HT-29 (cell line): ENCODE measurements around the gene TBC1D10A. TPM values are rescaled to one million over a fixed set of nuclear protein-coding genes. Genes with fewer than 3 reads are reported as not detected.

Experiments
- DNase-seq: peaks from one replicate; pipeline ENCODE4 v3.0.0-alpha.2; 2015; ENCODE audit warnings: low spot score
- total RNA-seq: library from RNA; depleted of rRNA; stranded (reverse); fragments of >200 nt; shearing (Covaris generic); gene quantifications from 2 replicates; pipeline ENCODE4 v1.2.3, GENCODE V29; 2014

Gene TBC1D10A
- total RNA-seq, 1 experiment from 2014 or later = 17.4 TPM

- DNase-seq = peak; percentile 34
Measured at GRCh38 chr22:30301995-30302809, 24.5 kb downstream of the TBC1D10A start.

DNA sequence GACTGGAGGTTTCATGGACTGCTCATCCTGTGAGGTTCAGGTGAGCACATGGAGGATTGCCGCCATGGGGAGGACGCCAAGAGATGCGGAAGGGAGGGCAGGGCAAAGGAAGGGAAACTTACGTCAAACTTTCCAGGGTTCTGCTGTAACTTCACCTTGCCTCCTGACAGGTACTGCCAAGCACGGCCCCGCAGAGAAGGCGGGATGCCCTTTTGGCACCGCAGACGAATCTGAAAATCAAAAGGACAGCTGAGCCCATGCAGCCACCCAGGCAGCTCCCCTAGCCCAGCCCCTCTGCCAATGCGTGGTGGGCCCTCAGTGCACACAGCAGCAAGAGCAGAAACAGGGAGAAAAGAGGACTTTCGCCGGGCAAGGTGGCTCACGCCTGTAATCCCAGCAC is 27.4 kb downstream of the TBC1D10A start:
- DNase-seq = no peak

DNA sequence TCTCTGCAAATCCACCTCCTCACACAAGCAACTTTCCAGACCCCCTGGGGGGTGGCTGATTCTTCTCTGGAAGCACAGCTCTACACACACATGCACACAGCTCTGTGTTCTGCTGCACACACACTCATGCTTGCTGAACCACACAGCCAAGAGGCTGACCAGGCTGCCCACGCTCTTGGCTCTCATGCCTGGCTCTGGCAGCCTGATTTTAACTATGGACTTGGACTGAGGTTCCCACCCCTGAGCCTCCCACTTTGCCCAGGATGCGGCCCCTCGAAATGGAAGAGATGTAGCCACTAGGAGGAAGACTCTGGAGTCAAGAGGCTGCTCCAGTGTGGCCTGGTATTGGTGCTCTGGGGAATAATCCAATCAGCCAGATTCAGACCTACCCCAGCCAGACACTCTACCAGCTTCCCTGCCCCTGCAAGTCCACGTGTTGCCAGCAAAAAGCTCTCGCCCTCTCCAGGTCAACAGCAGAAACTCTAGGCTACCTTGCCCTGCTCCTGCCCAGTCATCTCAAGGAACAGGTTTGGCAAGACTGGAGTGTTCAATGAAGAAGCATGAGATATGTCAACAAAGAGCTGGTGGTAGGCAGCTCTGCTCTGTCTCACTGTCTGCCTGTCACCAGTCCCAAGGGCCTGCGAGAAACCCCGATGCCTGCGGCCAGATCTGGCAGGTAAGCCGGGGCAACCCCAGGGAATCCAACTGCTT is 28.6 kb downstream of the TBC1D10A start:
- DNase-seq = peak; percentile 85

DNA sequence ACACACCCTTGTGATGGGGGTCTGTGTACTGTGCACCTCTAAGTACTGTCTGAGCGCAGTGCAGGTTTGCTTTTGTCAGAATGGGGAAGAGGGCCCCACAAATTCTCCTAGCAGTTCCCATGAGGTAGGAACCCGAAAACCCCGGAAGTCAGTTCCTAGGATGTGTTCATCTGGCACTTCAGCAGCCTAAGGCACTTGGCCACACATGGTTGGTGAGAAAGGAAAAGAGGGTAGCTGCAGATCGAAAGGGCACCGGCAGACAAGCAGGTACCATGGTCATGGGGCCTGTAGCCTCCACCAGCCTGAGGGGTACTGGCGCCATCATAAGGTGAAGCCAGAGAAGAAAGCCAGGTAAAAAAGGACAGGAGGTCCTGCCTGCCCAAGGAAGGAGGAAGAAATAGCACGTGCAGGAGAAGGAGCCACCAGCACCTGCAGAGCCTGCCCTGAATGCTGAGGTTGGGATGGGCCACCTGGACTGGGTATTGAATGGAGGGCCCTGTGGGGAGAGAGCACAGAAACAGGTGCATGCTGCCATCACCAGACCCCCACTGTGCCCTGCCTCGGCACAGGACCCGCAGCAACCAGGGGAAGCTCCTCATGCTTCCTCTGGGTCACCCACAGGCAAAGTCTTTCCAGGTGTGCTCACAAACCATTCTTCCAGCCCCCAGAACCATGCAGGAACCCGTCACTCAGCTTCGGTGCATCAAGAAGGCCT is 29.3 kb downstream of the TBC1D10A start:
- no peak for DNase-seq

DNA sequence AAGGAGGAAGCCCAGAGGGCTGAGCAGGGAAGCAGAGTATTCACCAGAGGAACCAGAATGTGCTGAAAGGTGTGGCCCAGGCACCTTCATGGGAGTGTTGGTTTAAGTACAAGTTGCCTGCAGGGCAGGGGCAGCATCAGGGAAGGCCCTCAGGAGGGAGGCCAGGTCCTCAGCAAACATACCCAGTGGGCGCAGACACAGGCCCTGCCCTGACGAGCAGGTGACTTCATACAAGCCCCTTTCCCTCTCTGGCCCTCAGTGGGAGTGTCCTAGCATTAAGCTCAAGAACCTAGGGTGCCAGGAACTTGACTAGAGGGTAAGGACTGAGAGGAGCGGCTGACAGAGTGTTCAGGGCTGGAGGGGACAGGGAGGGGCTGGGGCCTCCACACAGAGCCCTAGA is 29.9 kb downstream of the TBC1D10A start:
- no peak for DNase-seq

DNA sequence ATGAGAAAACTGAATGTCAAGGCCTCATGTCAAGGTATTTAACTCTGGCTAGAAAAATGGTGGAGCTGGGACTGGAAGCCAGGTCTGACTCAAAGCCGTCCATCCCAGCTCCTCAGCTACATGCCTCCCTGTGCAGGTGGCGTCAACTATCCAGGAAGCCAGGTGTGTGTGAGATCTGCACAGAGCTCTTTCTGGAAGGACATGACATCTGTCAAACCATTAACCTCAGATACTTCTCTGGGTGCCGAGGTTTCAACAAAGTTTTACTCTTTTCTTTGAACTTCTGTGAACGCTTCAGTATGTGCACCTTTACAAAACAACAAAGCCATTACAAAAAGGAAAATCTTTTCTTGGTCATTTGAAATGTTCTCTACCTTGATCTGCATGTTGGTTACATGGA is 30.4 kb downstream of the TBC1D10A start:
- no peak for DNase-seq

DNA sequence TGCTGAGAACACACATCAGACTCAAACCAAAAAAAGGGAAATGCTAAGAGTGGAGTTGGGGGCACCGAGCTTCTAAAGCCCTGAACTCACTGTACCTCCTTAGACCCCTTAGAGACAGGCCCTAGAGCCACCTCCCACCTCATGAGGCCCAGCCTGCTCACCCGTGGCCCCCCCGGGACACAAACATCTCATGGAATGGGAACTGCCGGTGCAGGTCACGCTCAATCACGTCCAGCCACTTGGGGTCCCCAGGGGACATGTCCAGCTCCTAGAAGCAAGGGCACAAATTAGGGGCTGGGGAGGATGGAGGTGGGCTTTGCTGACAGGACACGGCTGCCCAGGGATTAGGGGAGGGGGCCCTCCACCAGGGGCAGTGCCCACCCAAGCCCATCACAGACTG is 31.2 kb downstream of the TBC1D10A start:
- DNase-seq = no peak

GRCh38 chr22:30294830-30295229 is 31.9 kb downstream of the TBC1D10A start:
- no peak for DNase-seq

DNA sequence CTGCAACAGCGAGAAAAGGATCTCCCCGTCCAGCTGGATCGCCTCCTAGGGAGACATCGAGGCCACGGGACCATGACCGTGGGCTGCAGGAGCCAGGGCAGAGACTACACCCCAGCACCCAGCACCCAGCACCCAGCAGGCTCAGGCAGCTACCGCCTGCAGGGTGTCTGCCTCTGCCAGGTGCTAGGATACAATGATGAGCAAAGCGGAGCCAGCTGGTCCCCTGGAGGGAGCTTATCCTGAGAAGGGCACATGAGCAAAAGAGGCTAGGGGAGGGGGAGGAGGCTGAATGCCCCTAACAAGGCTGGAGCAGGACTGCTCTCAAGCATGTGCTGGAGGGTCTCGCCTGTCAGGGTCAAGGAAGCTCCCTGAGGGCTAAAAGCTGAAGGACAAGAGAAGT is 32.7 kb downstream of the TBC1D10A start:
- DNase-seq = no peak

- DNase-seq = no peak
Measured at GRCh38 chr22:30293026-30293425, 33.7 kb downstream of the TBC1D10A start.

DNA sequence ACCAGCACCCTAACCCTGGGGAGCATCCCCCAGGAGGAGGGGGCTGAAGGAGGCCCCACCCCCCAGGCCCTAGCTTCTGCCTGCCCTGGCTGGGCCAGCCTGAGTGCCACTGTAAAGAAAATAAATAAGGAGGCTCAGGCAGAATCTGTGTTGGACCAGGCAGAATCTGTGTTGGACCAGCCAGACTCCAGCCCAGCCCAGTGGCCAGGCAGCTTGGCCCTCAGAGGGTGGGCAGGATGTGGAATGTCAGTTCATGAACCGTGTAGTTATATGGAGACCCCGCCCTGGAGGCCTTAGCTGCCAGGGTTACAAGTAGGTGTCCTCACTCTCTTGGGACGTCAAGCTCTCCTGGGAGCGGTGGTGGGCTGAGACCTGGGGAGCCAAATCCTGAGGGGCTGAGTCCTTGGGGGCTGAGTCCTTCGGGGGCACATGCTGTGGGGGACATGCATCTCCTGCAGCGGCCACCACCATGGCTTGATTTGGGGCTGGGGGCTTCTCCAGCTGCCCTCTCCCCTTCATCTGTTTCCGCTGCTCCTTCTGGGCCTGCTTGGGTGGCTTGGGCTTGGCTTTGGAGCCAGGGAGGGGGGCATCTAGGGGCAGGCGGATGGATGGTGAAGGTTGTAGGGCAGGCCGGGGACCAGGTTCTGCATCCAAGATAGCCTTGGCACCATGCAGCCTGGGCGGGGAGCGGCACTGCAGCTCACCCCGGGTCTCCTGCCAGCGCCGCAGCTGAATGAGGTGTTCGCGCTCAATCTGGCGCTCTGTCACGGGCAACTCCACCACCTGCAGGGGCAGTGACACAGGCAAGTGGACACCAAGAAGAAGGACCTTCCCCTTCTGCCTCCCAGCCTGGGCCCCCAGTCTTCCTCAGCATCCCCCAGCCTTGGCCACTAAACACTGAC is 34.4 kb downstream of the TBC1D10A start:
- no peak for DNase-seq

- DNase-seq = peak; percentile 74
Measured at GRCh38 chr22:30291058-30291892, 35.5 kb downstream of the TBC1D10A start.

GRCh38 chr22:30290342-30291057 is 36.2 kb downstream of the TBC1D10A start:
- peak; percentile 62 for DNase-seq

DNA sequence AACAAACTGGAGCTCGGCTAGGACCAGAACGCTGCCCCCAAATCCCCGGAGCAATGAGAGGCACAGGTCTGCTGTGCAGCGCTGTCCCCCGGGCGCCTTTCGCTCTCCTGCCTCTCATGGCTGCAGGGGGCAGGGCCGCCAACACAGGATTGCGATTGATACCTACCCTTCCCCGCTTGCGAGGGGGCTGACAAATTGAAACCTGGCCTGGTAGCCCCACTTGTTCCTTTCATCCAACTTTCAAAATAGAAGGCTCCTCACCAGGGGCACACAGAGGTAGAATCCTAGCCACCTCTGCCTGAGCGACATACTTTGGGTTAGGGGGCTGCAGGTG is 36.8 kb downstream of the TBC1D10A start:
- no peak for DNase-seq

DNA sequence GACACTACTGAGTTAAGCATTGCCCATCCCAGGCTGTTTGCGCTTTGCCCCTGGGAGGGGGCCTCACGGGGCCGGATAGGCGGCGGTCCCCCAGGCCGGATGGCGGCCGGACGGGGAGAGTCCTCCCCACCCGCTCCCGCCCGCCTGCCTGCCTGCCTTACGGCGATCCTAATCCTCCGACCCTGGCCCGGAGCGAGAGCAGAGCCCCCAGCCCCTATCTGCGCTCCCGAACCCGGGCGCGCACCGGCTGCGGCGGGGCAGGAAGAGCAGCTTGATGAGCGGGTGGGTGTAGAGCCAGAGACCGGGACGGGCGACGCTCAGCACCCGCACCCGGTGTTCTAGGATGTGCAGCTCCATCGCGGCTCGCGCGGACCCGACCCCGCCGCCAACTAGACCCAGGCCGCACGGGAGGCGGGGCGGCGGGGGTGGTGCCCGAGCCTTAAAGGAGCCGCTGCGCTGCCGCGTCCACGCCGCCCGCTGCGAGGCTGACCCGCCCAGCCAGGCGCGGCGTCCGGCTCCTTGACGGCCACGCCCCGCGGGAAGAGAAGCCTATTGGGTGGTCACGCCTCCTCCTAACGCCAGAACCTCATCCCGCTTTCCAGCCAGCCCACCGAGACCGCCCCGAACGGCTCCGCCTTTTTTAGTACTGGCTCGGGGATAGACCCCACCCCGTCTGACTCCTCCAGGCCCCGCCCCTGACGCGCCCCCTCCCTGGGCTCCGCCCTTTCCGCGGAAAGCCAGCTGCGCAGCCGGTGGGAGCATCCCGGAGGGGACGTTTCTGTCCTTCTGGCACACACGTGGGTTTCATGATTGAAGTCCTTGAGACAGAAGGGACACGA is 37.4 kb downstream of the TBC1D10A start, which contains the start of gene CASTOR1:
TSS of gene CASTOR1 (minus strand) at position 365 of the 839 bp plus-strand sequence. CDS start at position 357, 8 bp downstream.
- peak; percentile 86 for DNase-seq

- DNase-seq = no peak
Measured at GRCh38 chr22:30288419-30289140, 38.2 kb downstream of the TBC1D10A start.

- peak; percentile 80 for DNase-seq
Measured at GRCh38 chr22:30287648-30288418, 38.9 kb downstream of the TBC1D10A start.
